NT2/D1 (cell line): Measurements from ENCODE around the gene NUP153.

Experiments
- YY1 ChIP-seq: IDR thresholded peaks from 2 replicates; pipeline ENCODE4 v1.6.1; 2011; ENCODE audit not compliant: insufficient read length, insufficient read depth
- ZNF274 ChIP-seq: IDR thresholded peaks from 2 replicates; pipeline ENCODE4 v1.6.1; 2011; ENCODE audit warnings: mild to moderate bottlenecking, low read depth, low read length

GRCh38 chr6:17650656-17651309, 55.9 kb downstream of the NUP153 start:
- TF ChIP-seq YY1, result no peak
- no peak for TF ChIP-seq ZNF274
